ENCODE data around the gene WSCD2.

Gene WSCD2
- long read RNA-seq, donor 1, full-length matches to known transcripts, result 3 of 3 reads
- long read RNA-seq, donor 1, partial matches to known transcripts, result 0 of 3 reads
- long read RNA-seq, donor 1, other reads (novel, unspliced or antisense), result 0 of 3 reads
- long read RNA-seq, donor 2, result 0 reads
- long read RNA-seq, donor 3, result 0 reads
- long read RNA-seq, donor 4, full-length matches to known transcripts, result 2 of 2 reads
- long read RNA-seq, donor 4, partial matches to known transcripts, result 0 of 2 reads
- long read RNA-seq, donor 4, other reads (novel, unspliced or antisense), result 0 of 2 reads
- long read RNA-seq, donor 5, partial matches to known transcripts, result 6 of 6 reads
- long read RNA-seq, donor 5, other reads (novel, unspliced or antisense), result 0 of 6 reads
- long read RNA-seq, donor 6, full-length matches to known transcripts, result 2 of 10 reads
- long read RNA-seq, donor 6, partial matches to known transcripts, result 8 of 10 reads
- long read RNA-seq, donor 6, other reads (novel, unspliced or antisense), result 0 of 10 reads
- long read RNA-seq, donor 7, full-length matches to known transcripts, result 3 of 3 reads
- long read RNA-seq, donor 7, partial matches to known transcripts, result 0 of 3 reads
- long read RNA-seq, donor 7, other reads (novel, unspliced or antisense), result 0 of 3 reads
- long read RNA-seq, donor 8, full-length matches to known transcripts, result 1 of 1 reads
- long read RNA-seq, donor 8, partial matches to known transcripts, result 0 of 1 reads
- long read RNA-seq, donor 8, other reads (novel, unspliced or antisense), result 0 of 1 reads

DNA sequence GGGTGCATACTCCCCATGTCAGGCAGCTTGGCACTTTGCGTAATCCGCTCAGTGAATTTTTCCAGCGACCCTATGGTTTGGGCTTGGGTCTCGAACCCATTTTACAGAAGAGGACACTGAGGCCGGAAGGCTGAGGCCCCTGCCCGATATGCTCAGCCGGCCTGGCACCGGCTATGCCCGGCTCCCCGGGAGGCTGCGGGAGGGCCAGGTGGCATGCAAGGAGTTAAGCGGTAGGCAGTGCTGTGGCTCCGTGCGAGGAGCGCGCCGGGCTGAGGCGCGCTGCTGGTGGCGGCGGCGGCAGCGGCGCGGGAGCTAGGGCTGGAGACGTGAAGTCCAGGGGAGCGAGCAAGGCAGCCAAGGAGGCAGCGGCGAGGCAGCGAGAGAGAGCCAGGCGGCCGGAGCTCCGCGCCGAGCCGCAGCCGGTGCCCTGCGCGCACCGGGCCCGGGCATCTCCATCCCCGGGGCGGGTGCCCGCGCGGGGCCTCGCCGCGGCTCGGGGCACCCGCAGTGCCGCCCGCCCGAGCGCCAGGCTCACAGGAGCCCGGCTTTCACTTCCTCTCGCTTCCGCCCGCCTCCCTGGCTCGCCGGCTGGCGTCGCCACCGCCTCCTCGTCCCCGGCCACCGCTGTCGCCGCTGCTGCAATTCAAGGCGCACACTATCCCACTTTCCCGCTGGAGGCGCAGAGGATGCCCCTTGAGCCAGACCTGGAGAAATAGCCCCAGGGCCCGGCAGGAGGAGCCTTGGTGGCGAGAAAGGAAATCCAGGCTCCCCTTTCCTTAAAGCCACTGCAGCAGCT is at the start of gene WSCD2:
Gene WSCD2 (plus strand): TSS at position 272 of the 796 bp plus-strand sequence. CDS start 66,545 bp downstream, outside the sequence.
- DNase-seq, result peak; percentile 79

DNA sequence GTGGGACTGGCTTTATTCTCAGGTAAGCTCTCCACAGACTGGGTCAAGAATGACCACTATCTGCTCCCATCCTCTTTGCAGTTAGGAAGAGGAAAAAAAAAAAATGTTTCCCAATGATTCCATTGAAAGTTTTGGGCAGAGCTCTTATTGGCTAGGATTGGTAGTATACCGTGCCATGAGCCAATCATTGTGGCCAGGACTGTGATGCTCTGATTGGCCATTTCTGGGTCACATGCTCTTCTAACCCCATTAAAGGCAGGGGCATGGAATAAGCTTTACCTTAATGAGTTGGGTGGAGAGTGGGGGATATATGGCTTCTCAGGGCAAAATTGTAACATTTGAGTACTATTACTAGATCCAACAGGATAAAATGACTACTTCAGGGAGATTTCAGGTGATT is 49.4 kb upstream of the WSCD2 start:
- DNase-seq, result no peak

DNA sequence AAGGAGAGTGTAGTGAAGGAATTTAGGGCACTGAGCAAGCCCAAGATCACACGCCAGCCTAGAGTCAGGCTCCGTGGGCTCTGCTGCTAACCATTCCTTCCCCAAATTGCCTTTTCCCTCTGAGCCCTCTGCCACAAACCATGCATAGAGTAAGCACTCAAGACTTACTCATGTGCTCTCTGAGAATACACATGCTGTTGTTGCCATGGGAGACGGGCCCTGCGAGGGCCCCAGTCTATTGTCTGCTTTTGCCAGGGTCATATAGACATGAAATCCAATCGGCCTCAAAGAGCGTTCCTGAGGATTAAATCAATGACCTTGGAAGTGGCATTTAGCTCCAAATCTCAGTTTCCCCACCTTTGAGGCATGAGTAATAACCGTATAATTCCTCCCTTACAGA is 48.7 kb upstream of the WSCD2 start:
- no peak for DNase-seq

DNA sequence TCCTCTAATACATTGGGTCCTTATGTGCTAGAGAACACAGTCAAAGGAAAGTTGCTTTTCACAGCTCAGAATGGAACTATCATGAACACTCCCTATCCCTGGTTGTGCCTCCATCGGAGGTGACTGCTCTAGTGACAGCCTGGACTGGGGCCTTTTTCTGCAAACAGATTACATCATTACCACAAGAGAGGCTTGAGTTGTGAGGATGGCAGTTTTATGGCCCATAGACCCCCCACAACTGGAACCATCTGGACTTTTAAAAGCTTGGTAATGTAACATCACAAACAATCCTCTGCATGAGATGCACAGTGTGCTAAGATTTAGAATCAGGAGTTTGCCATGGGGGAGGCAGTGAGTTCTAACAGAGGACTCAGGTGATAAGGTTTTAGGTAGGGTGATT is 46.6 kb upstream of the WSCD2 start:
- DNase-seq, result no peak

DNA sequence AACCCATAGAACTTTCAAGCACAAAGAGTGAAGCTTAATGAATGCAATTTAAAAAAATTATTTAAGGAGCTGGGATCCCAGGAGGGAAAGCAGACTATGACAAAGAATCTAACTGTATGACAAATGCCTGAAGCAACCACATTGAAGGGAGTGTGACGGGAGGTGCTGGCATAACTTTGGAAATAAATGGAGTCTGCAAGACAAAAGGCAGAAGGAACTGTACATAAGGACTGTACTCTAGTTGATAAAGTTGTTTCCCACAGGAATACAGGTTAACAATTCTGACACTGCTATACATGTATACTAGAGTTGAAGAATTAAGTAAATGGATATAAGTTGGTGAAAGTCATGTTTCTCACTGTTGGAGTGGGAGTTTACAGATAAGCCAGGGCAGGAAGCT is 41.2 kb upstream of the WSCD2 start:
- no peak for DNase-seq

DNA sequence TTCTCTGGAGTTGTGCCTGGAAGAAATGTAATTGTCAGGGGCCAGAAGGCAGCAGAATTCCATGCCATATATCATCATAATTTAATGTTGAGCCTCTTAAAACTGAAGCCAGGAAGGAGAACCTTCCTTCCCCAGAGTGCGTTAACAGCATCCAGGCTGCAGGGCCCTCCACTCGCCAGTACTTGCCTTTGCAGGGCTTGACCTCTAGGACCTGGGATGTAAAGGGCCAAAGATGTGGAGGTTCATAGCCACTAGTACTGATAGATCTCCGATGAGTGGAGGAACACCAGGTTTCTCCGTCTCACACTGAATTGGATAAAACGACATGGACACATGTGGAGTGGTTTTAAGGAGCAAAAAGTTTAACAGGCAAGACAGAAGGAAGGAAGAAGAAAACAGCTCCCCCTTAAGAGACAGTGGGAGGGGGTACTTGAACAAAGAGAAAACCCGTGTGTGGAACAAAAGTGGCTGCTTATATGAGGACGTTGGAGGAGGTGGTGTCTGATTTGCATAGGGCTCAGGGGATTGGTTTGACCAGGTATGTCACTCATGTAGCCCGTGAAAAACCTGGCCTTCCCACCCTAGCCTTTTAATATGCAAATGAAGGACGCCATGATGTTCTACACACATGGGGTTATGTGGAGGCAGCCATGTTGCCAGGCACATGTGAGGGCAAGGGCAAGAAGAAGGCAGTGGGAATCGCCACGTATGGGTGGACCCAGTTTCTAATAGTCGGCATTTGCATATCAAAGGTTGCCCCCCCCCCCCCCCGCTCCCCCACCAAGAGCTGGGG is 38.8 kb upstream of the WSCD2 start:
- DNase-seq, result no peak

DNA sequence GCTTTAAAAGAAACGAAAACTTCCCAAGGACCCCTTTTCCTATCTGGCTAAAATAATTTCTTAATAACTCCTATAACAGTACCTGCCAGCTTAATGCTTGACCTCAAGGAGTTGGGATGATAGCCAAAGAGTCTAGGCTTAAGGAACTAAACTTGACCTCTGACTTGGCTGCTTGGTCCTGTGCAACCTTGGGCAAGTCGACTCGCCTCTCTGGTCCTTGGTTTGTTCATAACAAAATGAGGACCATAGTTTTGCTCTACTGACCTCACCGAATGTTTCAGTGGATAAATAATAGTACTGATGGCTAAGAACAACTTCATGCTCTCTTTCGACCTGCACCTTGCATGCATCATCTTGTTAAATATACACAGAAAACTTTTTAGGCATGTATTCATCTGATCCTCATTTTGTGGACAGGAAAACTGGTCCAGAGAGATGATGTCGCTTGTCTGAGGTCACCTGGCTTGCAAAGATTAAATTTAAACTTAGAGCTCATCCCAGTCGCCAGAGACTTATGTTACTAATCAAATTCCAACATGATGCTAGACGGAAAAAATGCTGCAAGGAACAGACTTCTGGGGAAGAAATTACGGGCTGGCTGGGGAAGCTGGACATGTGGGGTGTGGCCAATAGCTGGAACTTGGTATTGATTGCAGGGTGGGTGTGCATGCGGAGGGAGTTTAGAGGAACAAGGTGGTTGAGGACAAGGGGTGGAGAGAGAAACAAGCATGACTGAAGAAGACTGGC is 38.0 kb upstream of the WSCD2 start:
- DNase-seq, result no peak

DNA sequence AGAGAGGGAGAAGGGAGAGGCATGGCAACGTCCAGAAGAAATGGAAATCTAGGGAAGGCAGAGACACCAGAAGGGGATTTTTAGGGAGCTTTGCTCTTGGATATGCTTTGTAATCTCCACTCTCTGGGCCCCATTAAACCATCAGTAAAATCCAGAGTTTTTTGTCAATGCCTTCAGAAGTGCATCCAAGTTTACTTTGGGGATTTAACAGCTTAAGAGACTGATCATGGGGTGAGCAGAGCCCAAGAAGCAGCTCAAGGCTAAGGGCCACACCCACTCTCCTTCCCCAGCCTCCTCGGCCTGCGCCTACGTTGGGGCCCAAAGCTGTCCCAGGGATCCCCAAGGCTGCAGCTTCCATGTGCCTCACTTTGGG is 37.4 kb upstream of the WSCD2 start:
- no peak for DNase-seq

DNA sequence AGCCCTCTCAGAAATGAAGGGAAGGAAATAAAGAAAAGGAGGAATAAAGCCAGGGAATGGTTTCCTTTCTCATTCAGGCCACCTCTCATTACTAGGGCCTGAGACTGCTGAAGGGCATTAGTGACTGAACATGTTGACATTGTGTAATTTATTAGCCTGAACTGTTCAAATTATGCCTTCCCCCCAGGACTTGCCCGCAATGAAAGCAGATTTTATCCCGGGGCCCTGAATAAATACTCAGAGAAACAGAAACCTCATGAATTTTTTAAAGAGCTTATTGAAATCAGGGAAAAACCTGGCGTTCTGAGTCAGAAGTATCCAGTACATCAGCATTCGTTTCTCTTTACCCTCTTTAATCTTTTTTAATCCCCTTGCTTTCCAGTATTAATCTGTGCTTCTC is 35.9 kb upstream of the WSCD2 start:
- DNase-seq, result no peak

DNA sequence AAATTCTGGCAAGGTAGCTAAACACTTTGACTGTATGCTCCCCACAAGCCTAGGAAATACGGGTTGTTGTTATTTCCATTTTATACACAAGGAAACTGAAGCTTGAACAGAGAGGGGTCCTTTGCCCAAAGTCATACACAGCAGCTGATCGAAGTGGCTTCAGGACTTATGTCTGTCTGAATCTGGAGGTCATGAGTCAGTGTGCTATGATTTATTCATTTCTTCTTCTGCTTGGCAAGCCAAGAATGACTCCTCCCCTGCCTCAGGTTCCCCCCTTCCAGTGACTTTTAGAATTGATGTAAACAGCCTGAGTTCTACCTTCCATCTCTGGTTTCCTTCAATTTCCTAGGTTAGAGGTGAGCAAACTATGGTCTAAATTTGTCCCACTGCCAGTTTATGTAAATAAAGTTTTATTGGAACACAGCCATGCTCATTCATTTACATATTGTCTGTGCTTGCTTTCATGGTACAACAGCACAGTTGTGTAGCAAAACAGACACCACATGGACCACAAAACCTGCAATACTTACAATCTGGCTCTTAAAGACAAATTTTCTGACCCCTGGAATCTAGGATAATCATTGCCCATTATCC is 34.9 kb upstream of the WSCD2 start:
- DNase-seq, result no peak

DNA sequence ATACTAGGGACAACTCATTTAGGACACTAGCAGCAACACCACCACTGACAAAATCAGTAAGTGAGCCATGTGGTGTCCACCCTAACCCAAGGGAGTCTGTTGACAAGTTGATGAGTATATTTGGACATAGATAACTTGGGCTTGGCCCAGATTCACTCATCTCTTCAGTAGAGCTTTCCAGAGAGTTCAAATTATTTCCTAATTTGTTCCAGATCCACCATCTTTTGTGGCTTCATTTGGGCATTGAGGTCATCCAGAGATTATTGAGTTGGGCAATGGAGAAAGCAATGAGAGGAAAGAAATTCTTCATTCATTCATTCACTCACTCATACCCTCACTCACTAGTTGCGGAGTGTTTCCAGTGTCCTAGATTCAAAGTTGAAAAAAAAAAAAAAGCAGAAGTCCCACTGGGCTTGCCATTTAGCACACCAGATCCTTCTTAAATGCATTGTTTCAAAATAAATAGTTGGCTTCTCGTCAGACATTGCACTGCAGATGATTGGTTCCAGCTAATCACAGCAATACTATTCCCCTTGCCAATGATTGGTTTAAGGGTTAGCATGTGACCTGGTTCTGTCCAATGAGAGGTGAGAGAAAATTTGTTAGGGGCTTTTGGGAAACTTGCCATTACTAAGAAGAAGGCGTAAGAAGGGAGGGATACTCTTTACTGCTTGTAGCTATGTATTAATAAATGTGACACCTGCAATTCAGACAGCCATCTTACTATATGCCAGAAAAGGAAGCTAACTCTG is 31.8 kb upstream of the WSCD2 start:
- DNase-seq, result no peak

DNA sequence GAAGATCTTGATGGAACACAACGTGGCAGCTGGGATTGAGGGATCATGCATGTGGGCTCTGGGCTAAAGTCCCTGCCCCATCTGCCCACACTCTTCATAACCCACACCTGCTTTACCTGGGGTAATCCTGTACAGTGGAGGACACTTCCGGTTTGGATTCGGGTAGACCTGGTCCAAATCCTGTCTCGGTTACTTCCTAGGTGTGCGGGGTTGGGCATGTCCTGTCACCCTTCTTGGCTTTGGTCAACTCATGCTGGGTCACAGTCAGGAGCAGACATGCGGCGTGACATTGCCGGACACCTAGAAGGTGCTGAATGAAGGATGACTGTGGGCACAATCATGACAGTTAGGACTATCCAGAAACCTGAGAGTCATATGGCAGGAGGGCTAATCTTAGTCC is 30.7 kb upstream of the WSCD2 start:
- DNase-seq, result no peak

DNA sequence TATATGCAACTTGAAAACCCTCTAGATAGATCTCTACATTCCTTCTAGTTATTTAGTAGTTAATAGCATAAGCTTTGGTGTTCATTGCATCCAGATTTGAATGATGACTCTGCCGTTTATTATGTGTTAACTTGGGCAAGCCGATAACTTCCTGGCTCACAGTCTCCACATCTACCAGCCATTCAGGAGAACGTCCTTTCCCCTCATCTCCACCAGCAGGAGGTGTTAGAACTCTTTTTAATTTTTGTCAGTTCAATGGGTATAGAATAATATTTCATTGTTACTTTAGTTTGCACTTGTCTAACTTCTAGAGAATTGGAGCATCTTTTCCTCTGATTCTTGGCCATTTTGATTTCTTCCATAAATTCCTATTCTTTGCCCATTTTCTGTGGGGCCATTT is 30.0 kb upstream of the WSCD2 start:
- DNase-seq, result no peak

DNA sequence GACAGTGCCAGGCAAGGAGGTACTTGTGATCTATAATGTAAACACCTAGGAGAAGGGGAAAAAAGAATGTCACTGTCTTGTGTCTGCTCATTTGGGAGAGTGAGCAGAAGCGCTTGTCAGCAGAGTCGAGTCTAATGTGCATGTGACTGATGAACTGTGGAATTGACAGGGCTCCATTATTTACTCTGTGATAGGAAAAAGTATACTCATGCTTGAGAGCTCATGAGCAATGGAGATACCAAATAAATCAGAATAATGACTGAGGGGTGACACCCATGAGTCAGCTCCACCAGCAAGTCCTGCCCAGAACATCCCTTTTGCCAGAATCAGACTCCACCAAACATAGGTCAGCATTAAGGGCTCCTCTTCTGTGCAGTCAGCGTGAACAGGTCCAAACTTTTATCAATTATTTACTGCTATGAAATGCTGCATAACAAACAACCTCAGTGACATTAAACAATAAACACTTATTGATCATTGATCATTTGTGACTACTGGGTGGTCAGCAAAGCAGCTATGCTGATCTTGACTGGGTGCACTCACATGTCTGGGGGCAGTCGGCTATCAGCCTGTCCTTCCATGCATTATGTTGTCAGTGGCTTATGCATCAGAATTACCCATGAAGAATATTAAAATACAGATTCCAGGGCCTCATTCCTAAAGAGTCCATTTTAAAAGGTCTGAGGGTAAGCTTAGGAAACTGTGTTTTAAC is 29.2 kb upstream of the WSCD2 start:
- no peak for DNase-seq

DNA sequence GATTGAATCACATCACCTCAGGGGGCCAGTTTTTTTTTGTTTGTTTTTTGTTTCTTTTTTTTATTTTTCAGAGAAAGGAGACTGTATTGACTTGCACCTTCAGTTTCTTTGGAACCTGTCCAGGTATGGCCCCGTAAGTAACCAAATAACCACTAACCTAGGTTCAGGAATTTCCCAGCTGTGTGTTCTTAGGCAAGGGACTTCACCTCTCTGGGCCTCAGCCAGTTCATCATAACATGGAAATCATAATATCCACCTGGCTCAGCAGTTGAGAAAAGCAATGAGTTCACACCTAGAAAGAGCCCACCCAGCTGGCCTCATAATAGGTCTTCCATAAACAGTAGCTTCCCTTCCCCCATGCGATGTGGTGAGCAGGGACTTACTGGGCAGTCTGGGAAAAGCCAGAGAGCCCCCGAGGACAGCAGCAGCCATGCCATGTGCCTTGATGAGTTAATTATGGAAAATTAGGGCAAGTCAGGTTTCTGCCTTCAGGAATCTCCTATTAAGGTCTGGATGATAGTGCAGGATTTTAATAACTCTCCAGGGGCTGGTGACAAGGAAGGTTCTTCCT is 27.4 kb upstream of the WSCD2 start:
- DNase-seq, result no peak

DNA sequence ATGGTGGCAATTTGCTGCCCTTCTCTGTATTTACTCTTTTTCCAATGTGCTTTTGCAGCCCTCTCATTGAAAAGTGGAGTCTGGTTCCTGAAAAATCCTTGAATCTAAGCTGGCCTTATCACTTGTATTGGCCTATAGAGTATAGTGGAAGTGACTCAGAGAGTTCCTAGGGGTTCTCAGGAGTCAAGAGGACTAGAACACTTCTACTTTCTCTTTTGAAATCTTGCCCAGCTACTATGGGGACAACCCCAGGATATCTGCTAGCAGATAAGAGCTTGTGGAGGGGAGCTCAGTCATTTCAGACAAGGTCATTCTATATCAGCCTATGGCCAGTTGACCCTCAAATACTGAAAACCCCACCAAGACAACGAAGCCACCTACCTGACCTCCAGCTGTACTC is 26.7 kb upstream of the WSCD2 start:
- DNase-seq, result no peak

DNA sequence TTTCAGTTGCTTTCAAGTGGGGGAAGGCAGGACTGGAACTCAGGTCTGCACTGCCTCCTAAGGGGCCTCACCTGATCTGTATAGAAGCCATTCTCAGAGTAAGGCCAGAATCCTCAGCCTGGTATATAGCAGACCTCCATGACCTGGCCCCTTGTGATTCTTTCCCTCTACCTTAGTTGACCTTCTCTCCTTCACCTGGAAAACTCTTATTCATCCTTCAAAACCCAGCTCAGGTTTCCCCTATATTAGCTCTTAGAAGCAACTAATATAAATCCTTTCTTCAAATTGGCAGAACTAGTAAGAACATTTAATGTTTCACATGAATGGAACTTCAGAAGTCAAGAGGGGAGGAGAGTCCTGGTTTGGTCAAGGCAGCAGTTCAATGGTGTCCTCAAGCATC is 26.0 kb upstream of the WSCD2 start:
- no peak for DNase-seq

DNA sequence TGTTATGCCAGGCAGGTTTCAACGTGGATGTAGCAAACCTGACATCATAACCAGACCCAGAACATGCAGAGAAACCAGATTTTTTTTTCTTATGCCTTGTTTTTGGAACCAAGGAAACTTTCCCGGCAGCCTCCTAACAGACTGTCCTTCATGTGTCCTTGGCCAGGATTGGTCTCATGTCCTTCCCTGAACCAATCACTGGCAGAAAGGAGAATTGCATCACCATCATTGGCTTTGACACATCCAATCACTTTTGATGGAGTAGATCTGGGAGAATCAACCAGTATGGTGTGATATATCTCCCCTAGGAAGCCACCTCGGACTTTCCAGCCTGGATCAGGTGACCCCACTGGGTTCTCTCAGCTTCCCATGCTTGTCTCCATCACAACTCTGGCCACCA is 25.6 kb upstream of the WSCD2 start:
- DNase-seq, result no peak

DNA sequence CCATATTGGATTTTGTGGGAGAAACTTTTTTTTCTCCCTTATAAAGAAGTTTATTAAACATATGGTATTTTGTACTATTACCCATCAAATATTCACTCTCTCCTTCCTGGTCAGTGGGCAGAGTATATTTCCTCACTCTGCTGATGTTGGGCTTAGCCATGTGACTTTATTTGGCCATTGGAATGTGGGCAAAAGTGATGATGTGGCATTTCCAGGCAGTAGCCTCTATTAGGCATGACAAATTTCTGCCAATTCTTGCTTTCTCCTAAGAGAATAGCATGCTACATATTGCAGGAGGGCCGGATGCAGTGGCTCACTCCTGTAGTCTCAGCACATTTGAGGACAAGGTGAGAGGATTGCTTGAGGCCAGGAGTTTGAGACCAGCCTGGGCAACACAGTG is 24.4 kb upstream of the WSCD2 start:
- no peak for DNase-seq
